Effector memory CD4-positive, alpha-beta T cell (primary cell): ENCODE results near the gene EVA1C.

ENCODE experiments used
- DNase-seq, 3 donors: peaks; one replicate each; pipeline ENCODE4 v3.0.0-alpha.2; 2020
- H3K27ac ChIP-seq: 2 replicates; pipeline ENCODE4 v1.7.0; 2013; ENCODE audit warnings: mild to moderate bottlenecking, low read length, moderate library complexity; ENCODE audit not compliant: insufficient read depth, poor library complexity, severe bottlenecking
- H3K27me3 ChIP-seq: replicated peaks from 2 replicates; pipeline ENCODE4 v1.7.0; 2013; ENCODE audit warnings: mild to moderate bottlenecking, low read length; ENCODE audit not compliant: insufficient read depth, control insufficient read depth, poor library complexity, severe bottlenecking
- H3K36me3 ChIP-seq: 2 replicates; pipeline ENCODE4 v1.7.0; 2013; ENCODE audit warnings: mild to moderate bottlenecking, low read length, moderate library complexity; ENCODE audit not compliant: control insufficient read depth, insufficient read depth
- H3K4me1 ChIP-seq: 2 replicates; pipeline ENCODE4 v1.7.0; 2013; ENCODE audit warnings: low read length, mild to moderate bottlenecking; ENCODE audit not compliant: control insufficient read depth, insufficient read depth, poor library complexity, severe bottlenecking
- H3K4me3 ChIP-seq: 2 replicates; pipeline ENCODE4 v1.7.0; 2013; ENCODE audit warnings: low read length, low read depth, mild to moderate bottlenecking; ENCODE audit not compliant: insufficient read depth, poor library complexity, severe bottlenecking
- H3K9me3 ChIP-seq: 2 replicates; pipeline ENCODE4 v1.7.0; 2013; ENCODE audit warnings: mild to moderate bottlenecking, low read length, moderate library complexity; ENCODE audit not compliant: control insufficient read depth

The EVA1C gene

GRCh38 chr21:32469628-32470027 lies 57.1 kb downstream of the EVA1C start:
- Histone ChIP-seq H3K27ac (no peak overlapping the region), H3K27me3 (no peaks in the 10 kb centered on the region), H3K36me3 (peaks cover 23% of the 10 kb centered on the region), H3K4me3 (no peak overlapping the region), H3K4me1 (no peaks in the 10 kb centered on the region), H3K9me3 (no peaks in the 10 kb centered on the region)
- DNase-seq, result no peak

GRCh38 chr21:32470206-32470605 lies 57.7 kb downstream of the EVA1C start:
- no peaks in the 10 kb centered on the region for H3K9me3 ChIP-seq
- no peak overlapping the region for H3K4me3 ChIP-seq
- H3K27me3 ChIP-seq, result no peaks in the 10 kb centered on the region
- H3K36me3 ChIP-seq, result peaks cover 23% of the 10 kb centered on the region
- no peak for DNase-seq
- no peak overlapping the region for H3K27ac ChIP-seq
- H3K4me1 ChIP-seq, result no peaks in the 10 kb centered on the region

- Histone ChIP-seq H3K27ac (no peak overlapping the region), H3K36me3 (peaks cover 23% of the 10 kb centered on the region), H3K4me1 (no peaks in the 10 kb centered on the region), H3K4me3 (no peak overlapping the region), H3K9me3 (no peaks in the 10 kb centered on the region), H3K27me3 (no peaks in the 10 kb centered on the region)
- DNase-seq, result no peak
These were observed 60.6 kb downstream of the EVA1C start for GRCh38 chr21:32472890-32473765.

- Histone ChIP-seq H3K4me1 (no peaks in the 10 kb centered on the region), H3K9me3 (no peaks in the 10 kb centered on the region), H3K27ac (no peak overlapping the region), H3K36me3 (peaks cover 14% of the 10 kb centered on the region), H3K4me3 (no peak overlapping the region), H3K27me3 (no peaks in the 10 kb centered on the region)
- DNase-seq, result no peak
These were observed 61.9 kb downstream of the EVA1C start for GRCh38 chr21:32474179-32475059.

GRCh38 chr21:32475162-32475812 lies 62.8 kb downstream of the EVA1C start:
- H3K36me3 ChIP-seq, result peaks cover 11% of the 10 kb centered on the region
- no peak overlapping the region for H3K4me3 ChIP-seq
- DNase-seq, result no peak
- no peak overlapping the region for H3K27ac ChIP-seq
- H3K4me1 ChIP-seq, result no peaks in the 10 kb centered on the region
- no peaks in the 10 kb centered on the region for H3K9me3 ChIP-seq
- no peaks in the 10 kb centered on the region for H3K27me3 ChIP-seq

GRCh38 chr21:32476661-32477423 lies 64.3 kb downstream of the EVA1C start:
- Histone ChIP-seq H3K9me3 (no peaks in the 10 kb centered on the region), H3K27me3 (no peaks in the 10 kb centered on the region), H3K36me3 (peaks cover 11% of the 10 kb centered on the region), H3K27ac (no peak overlapping the region), H3K4me3 (no peak overlapping the region), H3K4me1 (no peaks in the 10 kb centered on the region)
- DNase-seq, result no peak

- H3K27ac ChIP-seq, result no peak overlapping the region
These were observed 64.9 kb downstream of the EVA1C start for GRCh38 chr21:32477424-32477745.

GRCh38 chr21:32481875-32482408 lies 69.4 kb downstream of the EVA1C start:
- no peaks in the 10 kb centered on the region for H3K9me3 ChIP-seq
- H3K27me3 ChIP-seq, result no peaks in the 10 kb centered on the region
- H3K4me3 ChIP-seq, result no peak overlapping the region
- H3K27ac ChIP-seq, result no peak overlapping the region
- no peak for DNase-seq
- H3K4me1 ChIP-seq, result no peaks in the 10 kb centered on the region
- no peaks in the 10 kb centered on the region for H3K36me3 ChIP-seq

More at GRCh38 chr21:32477424-32477745, 64.9 kb downstream of the EVA1C start:
- Histone ChIP-seq H3K4me3 (no peak overlapping the region), H3K27me3 (no peaks in the 10 kb centered on the region), H3K36me3 (peaks cover 11% of the 10 kb centered on the region), H3K9me3 (no peaks in the 10 kb centered on the region), H3K4me1 (no peaks in the 10 kb centered on the region)
- no peak for DNase-seq

GRCh38 chr21:32482565-32483292 lies 70.2 kb downstream of the EVA1C start:
- Histone ChIP-seq H3K4me3 (no peak overlapping the region), H3K36me3 (no peaks in the 10 kb centered on the region), H3K9me3 (no peaks in the 10 kb centered on the region), H3K4me1 (no peaks in the 10 kb centered on the region), H3K27me3 (no peaks in the 10 kb centered on the region), H3K27ac (no peak overlapping the region)
- DNase-seq, result no peak
